B cell (primary cell): ENCODE measurements around the gene SEMA4A.

Experiments used
- EZH2 ChIP-seq: IDR thresholded peaks from 2 replicates; pipeline ENCODE4 v1.6.1; 2012; ENCODE audit warnings: borderline replicate concordance, low read depth, mild to moderate bottlenecking, moderate library complexity, low read length; ENCODE audit not compliant: insufficient read depth, poor library complexity, severe bottlenecking
- TF ChIP-seq, protein P1 (sequence below): fragments of 200-600 bp; IDR thresholded peaks from one replicate; pipeline ENCODE4 v1.8.0; 2022; ENCODE audit warnings: antibody characterized with exemption, mild to moderate bottlenecking

DNA sequence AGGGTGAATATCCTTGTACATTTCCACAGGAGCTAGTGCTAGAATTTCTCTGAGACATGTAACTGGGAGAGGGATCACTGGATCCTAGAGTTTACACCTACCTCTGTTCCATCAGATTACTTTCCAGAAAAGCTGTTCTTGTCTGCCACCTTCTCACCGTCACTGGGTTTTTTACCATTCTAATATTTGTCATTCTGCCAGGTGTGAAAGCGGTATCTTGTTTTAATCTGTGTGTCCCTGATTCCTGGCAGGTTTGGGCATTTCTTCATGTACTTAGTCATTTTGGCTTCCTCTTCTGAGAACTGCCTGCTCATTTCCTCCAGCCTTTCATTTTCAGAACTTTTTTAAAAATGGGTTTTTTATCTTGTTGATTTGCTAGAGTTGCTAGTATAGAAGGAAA is 64.5 kb downstream of the SEMA4A start:
- TF ChIP-seq, protein P1, sequence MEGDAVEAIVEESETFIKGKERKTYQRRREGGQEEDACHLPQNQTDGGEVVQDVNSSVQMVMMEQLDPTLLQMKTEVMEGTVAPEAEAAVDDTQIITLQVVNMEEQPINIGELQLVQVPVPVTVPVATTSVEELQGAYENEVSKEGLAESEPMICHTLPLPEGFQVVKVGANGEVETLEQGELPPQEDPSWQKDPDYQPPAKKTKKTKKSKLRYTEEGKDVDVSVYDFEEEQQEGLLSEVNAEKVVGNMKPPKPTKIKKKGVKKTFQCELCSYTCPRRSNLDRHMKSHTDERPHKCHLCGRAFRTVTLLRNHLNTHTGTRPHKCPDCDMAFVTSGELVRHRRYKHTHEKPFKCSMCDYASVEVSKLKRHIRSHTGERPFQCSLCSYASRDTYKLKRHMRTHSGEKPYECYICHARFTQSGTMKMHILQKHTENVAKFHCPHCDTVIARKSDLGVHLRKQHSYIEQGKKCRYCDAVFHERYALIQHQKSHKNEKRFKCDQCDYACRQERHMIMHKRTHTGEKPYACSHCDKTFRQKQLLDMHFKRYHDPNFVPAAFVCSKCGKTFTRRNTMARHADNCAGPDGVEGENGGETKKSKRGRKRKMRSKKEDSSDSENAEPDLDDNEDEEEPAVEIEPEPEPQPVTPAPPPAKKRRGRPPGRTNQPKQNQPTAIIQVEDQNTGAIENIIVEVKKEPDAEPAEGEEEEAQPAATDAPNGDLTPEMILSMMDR: no peak
- TF ChIP-seq EZH2: no peak
